HepG2 (cell line): ENCODE measurements around the gene KCNH6. TPM values are rescaled to one million over a fixed set of nuclear protein-coding genes. Genes with fewer than 3 reads are reported as not detected.

ENCODE experiments used
- BRD4 ChIP-seq: sonication (generic); formaldehyde crosslinking; IDR thresholded peaks from 2 replicates; pipeline ENCODE4 v1.4.0; 2020; ENCODE audit warnings: missing genetic modification reagents
- CBX1 ChIP-seq: IDR thresholded peaks from one replicate; pipeline ENCODE4 v1.6.1; 2016; ENCODE audit warnings: antibody characterized with exemption, low read depth
- CBX5 ChIP-seq: sonication (generic); formaldehyde crosslinking; IDR thresholded peaks from 2 replicates; pipeline ENCODE4 v1.4.0; 2020; ENCODE audit warnings: missing genetic modification reagents, borderline replicate concordance
- FOXJ3 ChIP-seq: sonication (generic); formaldehyde crosslinking; IDR thresholded peaks from 2 replicates; pipeline ENCODE4 v1.4.0; 2020; ENCODE audit warnings: missing genetic modification reagents, mild to moderate bottlenecking, borderline replicate concordance
- NKX3-1 ChIP-seq: sonication (generic); formaldehyde crosslinking; IDR thresholded peaks from 2 replicates; pipeline ENCODE4 v1.5.0; 2020; ENCODE audit warnings: missing genetic modification reagents
- U2AF2 ChIP-seq: fragments of 200-400 bp; formaldehyde crosslinking; IDR thresholded peaks from 2 replicates; pipeline ENCODE4 v1.6.1; 2017; ENCODE audit warnings: low read depth, mild to moderate bottlenecking, low read length
- ZBTB8A ChIP-seq: sonication (generic); formaldehyde crosslinking; IDR thresholded peaks from 2 replicates; pipeline ENCODE4 v1.4.0; 2020; ENCODE audit warnings: mild to moderate bottlenecking, low read depth, missing genetic modification reagents, borderline replicate concordance
- ZNF737 ChIP-seq: sonication (generic); formaldehyde crosslinking; IDR thresholded peaks from 2 replicates; pipeline ENCODE4 v1.5.0; 2020; ENCODE audit warnings: missing genetic modification reagents, mild to moderate bottlenecking, borderline replicate concordance
- ZSCAN12 ChIP-seq: sonication (generic); formaldehyde crosslinking; IDR thresholded peaks from 2 replicates; pipeline ENCODE4 v1.9.0; 2021; ENCODE audit warnings: mild to moderate bottlenecking, missing genetic modification reagents
- polyA plus RNA-seq, 8 experiments: library from polyadenylated mRNA; depleted of rRNA in 3 of 8; stranded (reverse) in 7 of 8; unstranded in 1 of 8; fragments of >200 nt; fragmentation: Illumina TruSeq in 4 of 8; extraction: Trizol in 4 of 8; gene quantifications; 2 replicates each; pipeline versions ENCODE4 v1.2.1 to v1.2.3, GENCODE V29; 2011 to 2016; ENCODE audit warnings: low read depth in 4 of 8, missing spikeins in 1 of 8, mixed read lengths in 1 of 8; ENCODE audit not compliant: insufficient read depth in 1 of 8
- total RNA-seq, 5 experiments: library from RNA; depleted of rRNA; stranded (reverse); fragments of >200 nt; fragmentation: Illumina TruSeq; extraction: Trizol; gene quantifications; 2 replicates each; pipeline ENCODE4 v1.2.3, GENCODE V29; 2016; ENCODE audit warnings: low read depth in 1 of 5
- TF ChIP-seq, protein P1 (sequence below): sonication (generic); formaldehyde crosslinking; IDR thresholded peaks from 2 replicates; pipeline ENCODE4 v1.5.0; 2020; ENCODE audit warnings: mild to moderate bottlenecking, missing genetic modification reagents, borderline replicate concordance
- TF ChIP-seq, protein P2 (sequence below): sonication (generic); formaldehyde crosslinking; IDR thresholded peaks from 2 replicates; pipeline ENCODE4 v1.4.0; 2020; ENCODE audit warnings: mild to moderate bottlenecking, missing genetic modification reagents, borderline replicate concordance
- TF ChIP-seq, protein P3 (sequence below): sonication (generic); formaldehyde crosslinking; IDR thresholded peaks from 2 replicates; pipeline ENCODE4 v1.4.0; 2020; ENCODE audit warnings: missing genetic modification reagents, borderline replicate concordance

KCNH6 gene
- total and polyA plus RNA-seq, 2 of the 13 experiments (the other 11 are each of a cell fraction or from before 2014, with no cell fraction given) = 0.05 to 0.18 TPM

DNA sequence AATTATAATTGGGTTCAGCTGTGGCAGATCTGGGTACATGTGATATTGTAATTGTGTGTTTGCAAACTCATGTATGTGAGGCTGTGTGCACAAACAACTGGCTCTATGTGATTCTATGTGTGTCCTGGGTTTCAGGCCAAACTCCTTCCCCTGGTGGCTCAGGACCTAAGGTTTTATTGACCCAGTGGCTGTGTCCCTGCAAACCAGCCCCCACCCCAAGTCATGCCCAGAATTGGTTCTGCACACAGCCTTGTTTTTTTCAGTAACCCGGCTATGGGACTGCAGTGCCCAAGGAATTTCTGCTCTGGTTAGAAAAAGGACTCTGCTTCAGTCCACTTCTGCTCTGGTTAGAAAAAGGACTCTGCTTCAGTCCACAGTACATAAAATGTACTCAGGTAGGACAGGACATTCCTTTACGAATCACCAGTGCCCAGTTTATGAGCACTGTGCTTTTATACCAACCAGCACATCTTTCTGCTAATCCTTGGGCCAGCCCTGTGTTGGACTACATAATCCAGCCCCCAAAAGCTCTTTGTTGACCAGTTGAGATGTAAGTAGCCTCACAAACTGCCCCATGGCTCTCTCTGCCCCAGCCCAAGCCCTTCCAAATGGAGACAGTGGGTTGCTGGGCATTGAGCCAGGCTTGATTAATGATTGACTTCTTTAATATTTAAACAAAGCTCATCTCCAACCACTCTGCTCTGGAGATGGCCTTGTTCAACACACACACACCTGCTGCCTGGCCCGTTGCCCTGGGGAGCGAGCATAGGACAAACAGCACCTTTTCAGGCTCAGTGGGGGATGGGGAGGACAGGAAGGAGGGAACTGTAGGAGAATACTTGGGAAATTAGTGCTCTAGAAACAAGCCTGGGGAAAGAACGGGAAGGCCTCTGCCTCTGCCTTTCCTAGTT, 2.9 kb upstream of the KCNH6 start (continued):
- TF ChIP-seq ZBTB8A (CRISPR knock-in tag) = no peak
- TF ChIP-seq, protein P1, sequence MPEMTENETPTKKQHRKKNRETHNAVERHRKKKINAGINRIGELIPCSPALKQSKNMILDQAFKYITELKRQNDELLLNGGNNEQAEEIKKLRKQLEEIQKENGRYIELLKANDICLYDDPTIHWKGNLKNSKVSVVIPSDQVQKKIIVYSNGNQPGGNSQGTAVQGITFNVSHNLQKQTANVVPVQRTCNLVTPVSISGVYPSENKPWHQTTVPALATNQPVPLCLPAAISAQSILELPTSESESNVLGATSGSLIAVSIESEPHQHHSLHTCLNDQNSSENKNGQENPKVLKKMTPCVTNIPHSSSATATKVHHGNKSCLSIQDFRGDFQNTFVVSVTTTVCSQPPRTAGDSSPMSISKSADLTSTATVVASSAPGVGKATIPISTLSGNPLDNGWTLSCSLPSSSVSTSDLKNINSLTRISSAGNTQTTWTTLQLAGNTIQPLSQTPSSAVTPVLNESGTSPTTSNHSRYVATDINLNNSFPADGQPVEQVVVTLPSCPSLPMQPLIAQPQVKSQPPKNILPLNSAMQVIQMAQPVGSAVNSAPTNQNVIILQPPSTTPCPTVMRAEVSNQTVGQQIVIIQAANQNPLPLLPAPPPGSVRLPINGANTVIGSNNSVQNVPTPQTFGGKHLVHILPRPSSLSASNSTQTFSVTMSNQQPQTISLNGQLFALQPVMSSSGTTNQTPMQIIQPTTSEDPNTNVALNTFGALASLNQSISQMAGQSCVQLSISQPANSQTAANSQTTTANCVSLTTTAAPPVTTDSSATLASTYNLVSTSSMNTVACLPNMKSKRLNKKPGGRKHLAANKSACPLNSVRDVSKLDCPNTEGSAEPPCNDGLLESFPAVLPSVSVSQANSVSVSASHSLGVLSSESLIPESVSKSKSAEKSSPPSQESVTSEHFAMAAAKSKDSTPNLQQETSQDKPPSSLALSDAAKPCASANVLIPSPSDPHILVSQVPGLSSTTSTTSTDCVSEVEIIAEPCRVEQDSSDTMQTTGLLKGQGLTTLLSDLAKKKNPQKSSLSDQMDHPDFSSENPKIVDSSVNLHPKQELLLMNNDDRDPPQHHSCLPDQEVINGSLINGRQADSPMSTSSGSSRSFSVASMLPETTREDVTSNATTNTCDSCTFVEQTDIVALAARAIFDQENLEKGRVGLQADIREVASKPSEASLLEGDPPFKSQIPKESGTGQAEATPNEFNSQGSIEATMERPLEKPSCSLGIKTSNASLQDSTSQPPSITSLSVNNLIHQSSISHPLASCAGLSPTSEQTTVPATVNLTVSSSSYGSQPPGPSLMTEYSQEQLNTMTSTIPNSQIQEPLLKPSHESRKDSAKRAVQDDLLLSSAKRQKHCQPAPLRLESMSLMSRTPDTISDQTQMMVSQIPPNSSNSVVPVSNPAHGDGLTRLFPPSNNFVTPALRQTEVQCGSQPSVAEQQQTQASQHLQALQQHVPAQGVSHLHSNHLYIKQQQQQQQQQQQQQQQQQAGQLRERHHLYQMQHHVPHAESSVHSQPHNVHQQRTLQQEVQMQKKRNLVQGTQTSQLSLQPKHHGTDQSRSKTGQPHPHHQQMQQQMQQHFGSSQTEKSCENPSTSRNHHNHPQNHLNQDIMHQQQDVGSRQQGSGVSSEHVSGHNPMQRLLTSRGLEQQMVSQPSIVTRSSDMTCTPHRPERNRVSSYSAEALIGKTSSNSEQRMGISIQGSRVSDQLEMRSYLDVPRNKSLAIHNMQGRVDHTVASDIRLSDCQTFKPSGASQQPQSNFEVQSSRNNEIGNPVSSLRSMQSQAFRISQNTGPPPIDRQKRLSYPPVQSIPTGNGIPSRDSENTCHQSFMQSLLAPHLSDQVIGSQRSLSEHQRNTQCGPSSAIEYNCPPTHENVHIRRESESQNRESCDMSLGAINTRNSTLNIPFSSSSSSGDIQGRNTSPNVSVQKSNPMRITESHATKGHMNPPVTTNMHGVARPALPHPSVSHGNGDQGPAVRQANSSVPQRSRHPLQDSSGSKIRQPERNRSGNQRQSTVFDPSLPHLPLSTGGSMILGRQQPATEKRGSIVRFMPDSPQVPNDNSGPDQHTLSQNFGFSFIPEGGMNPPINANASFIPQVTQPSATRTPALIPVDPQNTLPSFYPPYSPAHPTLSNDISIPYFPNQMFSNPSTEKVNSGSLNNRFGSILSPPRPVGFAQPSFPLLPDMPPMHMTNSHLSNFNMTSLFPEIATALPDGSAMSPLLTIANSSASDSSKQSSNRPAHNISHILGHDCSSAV (CRISPR knock-in tag) = no peak
- TF ChIP-seq CBX5 (CRISPR knock-in tag) = peak; percentile 70; the same call in 1 of the 2 replicates
- TF ChIP-seq, protein P2, sequence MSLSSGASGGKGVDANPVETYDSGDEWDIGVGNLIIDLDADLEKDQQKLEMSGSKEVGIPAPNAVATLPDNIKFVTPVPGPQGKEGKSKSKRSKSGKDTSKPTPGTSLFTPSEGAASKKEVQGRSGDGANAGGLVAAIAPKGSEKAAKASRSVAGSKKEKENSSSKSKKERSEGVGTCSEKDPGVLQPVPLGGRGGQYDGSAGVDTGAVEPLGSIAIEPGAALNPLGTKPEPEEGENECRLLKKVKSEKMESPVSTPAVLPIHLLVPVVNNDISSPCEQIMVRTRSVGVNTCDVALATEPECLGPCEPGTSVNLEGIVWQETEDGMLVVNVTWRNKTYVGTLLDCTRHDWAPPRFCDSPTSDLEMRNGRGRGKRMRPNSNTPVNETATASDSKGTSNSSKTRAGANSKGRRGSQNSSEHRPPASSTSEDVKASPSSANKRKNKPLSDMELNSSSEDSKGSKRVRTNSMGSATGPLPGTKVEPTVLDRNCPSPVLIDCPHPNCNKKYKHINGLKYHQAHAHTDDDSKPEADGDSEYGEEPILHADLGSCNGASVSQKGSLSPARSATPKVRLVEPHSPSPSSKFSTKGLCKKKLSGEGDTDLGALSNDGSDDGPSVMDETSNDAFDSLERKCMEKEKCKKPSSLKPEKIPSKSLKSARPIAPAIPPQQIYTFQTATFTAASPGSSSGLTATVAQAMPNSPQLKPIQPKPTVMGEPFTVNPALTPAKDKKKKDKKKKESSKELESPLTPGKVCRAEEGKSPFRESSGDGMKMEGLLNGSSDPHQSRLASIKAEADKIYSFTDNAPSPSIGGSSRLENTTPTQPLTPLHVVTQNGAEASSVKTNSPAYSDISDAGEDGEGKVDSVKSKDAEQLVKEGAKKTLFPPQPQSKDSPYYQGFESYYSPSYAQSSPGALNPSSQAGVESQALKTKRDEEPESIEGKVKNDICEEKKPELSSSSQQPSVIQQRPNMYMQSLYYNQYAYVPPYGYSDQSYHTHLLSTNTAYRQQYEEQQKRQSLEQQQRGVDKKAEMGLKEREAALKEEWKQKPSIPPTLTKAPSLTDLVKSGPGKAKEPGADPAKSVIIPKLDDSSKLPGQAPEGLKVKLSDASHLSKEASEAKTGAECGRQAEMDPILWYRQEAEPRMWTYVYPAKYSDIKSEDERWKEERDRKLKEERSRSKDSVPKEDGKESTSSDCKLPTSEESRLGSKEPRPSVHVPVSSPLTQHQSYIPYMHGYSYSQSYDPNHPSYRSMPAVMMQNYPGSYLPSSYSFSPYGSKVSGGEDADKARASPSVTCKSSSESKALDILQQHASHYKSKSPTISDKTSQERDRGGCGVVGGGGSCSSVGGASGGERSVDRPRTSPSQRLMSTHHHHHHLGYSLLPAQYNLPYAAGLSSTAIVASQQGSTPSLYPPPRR (CRISPR knock-in tag) = peak; percentile 99
- no peak for TF ChIP-seq ZNF737
- no peak for TF ChIP-seq U2AF2
- TF ChIP-seq FOXJ3 (CRISPR knock-in tag) = peak; percentile 84; the same call in 1 of the 2 replicates
- no peak for TF ChIP-seq CBX1
- TF ChIP-seq NKX3-1 = no peak
- no peak for TF ChIP-seq BRD4 (CRISPR knock-in tag)
- TF ChIP-seq, protein P3, sequence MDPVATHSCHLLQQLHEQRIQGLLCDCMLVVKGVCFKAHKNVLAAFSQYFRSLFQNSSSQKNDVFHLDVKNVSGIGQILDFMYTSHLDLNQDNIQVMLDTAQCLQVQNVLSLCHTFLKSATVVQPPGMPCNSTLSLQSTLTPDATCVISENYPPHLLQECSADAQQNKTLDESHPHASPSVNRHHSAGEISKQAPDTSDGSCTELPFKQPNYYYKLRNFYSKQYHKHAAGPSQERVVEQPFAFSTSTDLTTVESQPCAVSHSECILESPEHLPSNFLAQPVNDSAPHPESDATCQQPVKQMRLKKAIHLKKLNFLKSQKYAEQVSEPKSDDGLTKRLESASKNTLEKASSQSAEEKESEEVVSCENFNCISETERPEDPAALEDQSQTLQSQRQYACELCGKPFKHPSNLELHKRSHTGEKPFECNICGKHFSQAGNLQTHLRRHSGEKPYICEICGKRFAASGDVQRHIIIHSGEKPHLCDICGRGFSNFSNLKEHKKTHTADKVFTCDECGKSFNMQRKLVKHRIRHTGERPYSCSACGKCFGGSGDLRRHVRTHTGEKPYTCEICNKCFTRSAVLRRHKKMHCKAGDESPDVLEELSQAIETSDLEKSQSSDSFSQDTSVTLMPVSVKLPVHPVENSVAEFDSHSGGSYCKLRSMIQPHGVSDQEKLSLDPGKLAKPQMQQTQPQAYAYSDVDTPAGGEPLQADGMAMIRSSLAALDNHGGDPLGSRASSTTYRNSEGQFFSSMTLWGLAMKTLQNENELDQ = no peak
- TF ChIP-seq ZSCAN12 (CRISPR knock-in tag) = no peak
